ENCODE results near the gene MDN1.

GRCh38 chr6:89670935-89671565 lies 148.5 kb downstream of the MDN1 start:
- TF ChIP-seq EP300 (IDR thresholded peaks at IDR 0.05; ENCODE audit: borderline replicate concordance in 1 of 2, low read depth in 1 of 2, low read length in 1 of 2), result no peak
- TF ChIP-seq CTCF (IDR thresholded peaks at IDR 0.05), result no peak
- no peak for TF ChIP-seq REST (IDR thresholded peaks at IDR 0.05; ENCODE audit: low read depth, low read length)
- TF ChIP-seq RXRA (IDR thresholded peaks at IDR 0.05; ENCODE audit: borderline replicate concordance, low read depth), result no peak
- TF ChIP-seq POLR2AphosphoS5 (IDR thresholded peaks at IDR 0.05; ENCODE audit: low read depth, low read length), result no peak
- no peak for TF ChIP-seq TCF12 (IDR thresholded peaks at IDR 0.05)
- TF ChIP-seq TAF1 (IDR thresholded peaks at IDR 0.05; ENCODE audit: borderline replicate concordance, low read depth, low read length), result no peak
- TF ChIP-seq MAX (IDR thresholded peaks at IDR 0.05; ENCODE audit: low read depth), result no peak
- TF ChIP-seq USF2 (IDR thresholded peaks at IDR 0.05; ENCODE audit: borderline replicate concordance, low read depth, low read length), result no peak
- TF ChIP-seq FOXJ3 (CRISPR knock-in tag; IDR thresholded peaks at IDR 0.05), result no peak

Data from SK-N-SH (cell line).